ENCODE data around the gene PGRMC2.

- no peak for TF ChIP-seq CTCF (IDR thresholded peaks at IDR 0.05)
- no peak for TF ChIP-seq EZH2 (IDR thresholded peaks at IDR 0.05; ENCODE audit: borderline replicate concordance, insufficient read depth, low read depth, low read length, poor library complexity, severe bottlenecking)
Observed at GRCh38 chr4:128305942-128306341, 18.3 kb upstream of the PGRMC2 start.

Measured in B cell (primary cell).